Measurements from ENCODE around the gene NOS3. TPM values are rescaled to one million over a fixed set of nuclear protein-coding genes. Genes with fewer than 3 reads are reported as not detected.
A peak's percentile ranks its signal among the peaks of the same experiment; 100 is the strongest.

Gene NOS3
- polyA plus RNA-seq, 1 of the 3 experiments (the other 2 are of a cell fraction) = 0.41 TPM

- peaks cover 51% of the 10 kb centered on the region for H3K79me2 ChIP-seq (ENCODE audit: insufficient read depth)
- H3K27me3 ChIP-seq (ENCODE audit: insufficient read depth) = no peaks in the 10 kb centered on the region
- peaks cover 14 to 41% of the 10 kb centered on the region in 2 experiments for H3K36me3 ChIP-seq (replicated peaks in 1 of 2; ENCODE audit: control insufficient read depth in 1 of 2, insufficient read depth in 2 of 2, low read length in 1 of 2)
- H3K4me2 ChIP-seq = peak within 1 kb of the TSS; percentile 85
- H3K9ac ChIP-seq = peak within 1 kb of the TSS; percentile 84
- peak within 1 kb of the TSS; percentile 66 to 99 for H3K4me3 ChIP-seq (ENCODE audit: low read depth in 2 of 2, low read length in 1 of 2)
- no peaks in the 10 kb centered on the region for H3K9me2 ChIP-seq
- WGBS (ENCODE audit: low lambda C conversion rate) = under 1% methylated on average over 30 of the region's 30 CpGs
- POLR2A ChIA-PET = interaction anchor here (0.6 to 2.3 kb wide), 4 partner anchors 10 to 1407 kb away, joined by 3 to 11 read pairs (median 4); partner anchors contain the start of genes ASIC3, FASTK and TMUB1
- peak; percentile 84 for DNase-seq
- H3F3A ChIP-seq (replicated peaks; ENCODE audit: insufficient read depth) = peaks cover 3% of the 10 kb centered on the region
- CTCF ChIA-PET = interaction anchor here (0.8 to 12.2 kb wide), 12 partner anchors 8 to 159 kb away, joined by 3 to 126 read pairs (median 7); partner anchors contain the start of genes ABCB8, FASTK and TMUB1
- TF ChIP-seq MXI1 (IDR thresholded peaks at IDR 0.05; ENCODE audit: low read depth, low read length) (peak; percentile 62), CTCF (IDR thresholded peaks at IDR 0.05) (no peak), POLR2AphosphoS5 (IDR thresholded peaks at IDR 0.05; ENCODE audit: low read depth, low read length) (peak; percentile 39; the same call in 1 of the 2 replicates)
- H2AFZ ChIP-seq (ENCODE audit: low read depth) = peak within 1 kb of the TSS; percentile 83
- peak within 1 kb of the TSS; percentile 95 to 99 for H3K27ac ChIP-seq (ENCODE audit: low read depth in 2 of 2, low read length in 1 of 2)
- peaks cover 21% of the 10 kb centered on the region for H4K20me1 ChIP-seq (ENCODE audit: insufficient read depth)
- peaks cover 28 to 52% of the 10 kb centered on the region in 2 experiments for H3K4me1 ChIP-seq (ENCODE audit: control insufficient read depth in 1 of 2, insufficient read depth in 2 of 2, low read depth in 1 of 2, low read length in 1 of 2)
- H3K9me3 ChIP-seq = no peaks in the 10 kb centered on the region
Observed at GRCh38 chr7:151057506-151057988, 66.7 kb downstream of the NOS3 start, which contains the start of gene CDK5. Gene CDK5, minus strand, starts transcription at chr7:151057897. Its CDS starts 49 bp downstream, at chr7:151057848.

DNA sequence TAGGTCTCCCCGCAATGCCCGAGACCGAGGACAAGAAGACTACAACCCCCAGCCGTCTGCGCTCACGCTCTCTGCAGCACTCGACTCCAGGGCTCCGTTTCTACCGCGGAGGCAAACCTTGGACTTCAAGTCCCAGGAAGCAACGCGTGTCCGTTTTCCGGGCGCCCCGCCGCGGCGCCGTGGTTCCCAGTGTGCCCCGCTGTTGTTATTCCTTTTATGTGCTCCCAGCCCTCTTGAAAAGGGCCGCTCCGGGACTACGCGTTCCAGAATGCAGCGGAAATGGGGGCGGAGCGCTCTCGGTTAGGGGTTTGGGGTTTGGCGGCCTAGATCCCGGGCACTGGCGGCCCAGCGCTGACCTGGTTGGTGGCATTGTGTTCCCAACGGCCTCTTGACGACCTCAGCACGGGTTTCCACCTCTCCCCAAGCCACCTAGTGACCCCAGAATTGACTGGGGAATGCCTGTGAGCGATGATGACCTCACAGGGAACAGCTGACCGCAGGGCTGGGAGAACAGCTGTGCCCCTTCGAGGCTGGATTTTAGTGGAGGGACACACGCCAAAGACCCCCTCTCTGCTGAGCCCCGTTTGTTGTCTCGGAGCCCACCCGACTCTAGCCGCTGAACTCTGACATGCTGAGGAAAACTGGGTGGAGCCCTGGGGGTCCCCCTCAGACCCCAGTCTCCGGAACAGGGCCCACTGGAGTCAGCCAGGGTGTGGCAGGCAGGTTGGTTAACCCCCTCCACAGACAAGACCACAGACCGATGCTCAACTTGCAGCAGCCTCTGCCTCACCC is 67.4 kb downstream of the NOS3 start:
- Histone ChIP-seq H3K4me2 (peak overlapping the region; percentile 85), H3K79me2 (ENCODE audit: insufficient read depth) (peaks cover 55% of the 10 kb centered on the region), H2AFZ (ENCODE audit: low read depth) (peak overlapping the region; percentile 76), H3K36me3 (replicated peaks in 1 of 2; ENCODE audit: control insufficient read depth in 1 of 2, insufficient read depth in 2 of 2, low read length in 1 of 2) (peaks cover 14 to 39% of the 10 kb centered on the region in 2 experiments), H3K27ac (ENCODE audit: low read depth in 2 of 2, low read length in 1 of 2) (peak overlapping the region; percentile 95 to 99), H3K4me1 (ENCODE audit: control insufficient read depth in 1 of 2, insufficient read depth in 2 of 2, low read depth in 1 of 2, low read length in 1 of 2) (peaks cover 28 to 52% of the 10 kb centered on the region in 2 experiments), H3K9me3 (no peaks in the 10 kb centered on the region), H3K27me3 (ENCODE audit: insufficient read depth) (no peaks in the 10 kb centered on the region), H4K20me1 (ENCODE audit: insufficient read depth) (peaks cover 25% of the 10 kb centered on the region), H3K9me2 (no peaks in the 10 kb centered on the region), H3K9ac (peak overlapping the region; percentile 84), H3F3A (replicated peaks; ENCODE audit: insufficient read depth) (peaks cover 3% of the 10 kb centered on the region), H3K4me3 (ENCODE audit: low read depth in 2 of 2, low read length in 1 of 2) (peak overlapping the region; percentile 66 to 99)
- CTCF ChIA-PET = interaction anchor here (0.6 to 12.2 kb wide), 17 partner anchors 9 to 160 kb away, joined by 3 to 126 read pairs (median 4); partner anchors contain the start of genes ABCB8, ASIC3, FASTK and TMUB1
- peak; percentile 99 for DNase-seq
- POLR2A ChIA-PET = interaction anchor here (0.8 to 2.3 kb wide), 6 partner anchors 11 to 27 kb away, joined by 3 to 11 read pairs (median 3); partner anchors contain the start of genes AGAP3, ASIC3, FASTK and TMUB1
- 3% methylated on average over 41 of the region's 46 CpGs for WGBS (ENCODE audit: low lambda C conversion rate)
- no peak; the same call in 1 of the 2 replicates for TF ChIP-seq RXRA (IDR thresholded peaks at IDR 0.05; ENCODE audit: borderline replicate concordance, low read depth)
- 0 out of 2 replicates have a peak, but pooled peaks have one; percentile 32 for TF ChIP-seq REST (IDR thresholded peaks at IDR 0.05; ENCODE audit: low read depth, low read length)
- TF ChIP-seq FOXM1 (IDR thresholded peaks at IDR 0.05; ENCODE audit: low read depth) = no peak
- TF ChIP-seq NRF1 (IDR thresholded peaks at IDR 0.05; ENCODE audit: low read depth, low read length) = peak; percentile 64; the same call in 1 of the 2 replicates
- TF ChIP-seq MEF2A (IDR thresholded peaks at IDR 0.05; ENCODE audit: borderline replicate concordance, low read depth) = no peak
- TF ChIP-seq FOXJ3 (CRISPR knock-in tag; IDR thresholded peaks at IDR 0.05) = peak; percentile 41; the same call in 1 of the 2 replicates
- TF ChIP-seq TEAD4 (IDR thresholded peaks at IDR 0.05; ENCODE audit: borderline replicate concordance, insufficient read depth) = no peak
- TF ChIP-seq EP300 (IDR thresholded peaks at IDR 0.05; ENCODE audit: borderline replicate concordance in 1 of 2, low read depth in 1 of 2, low read length in 1 of 2) = no peak
- peak; percentile 75 for TF ChIP-seq MAX (IDR thresholded peaks at IDR 0.05; ENCODE audit: low read depth)
- no peak; the same call in 1 of the 2 replicates for TF ChIP-seq POLR2AphosphoS5 (IDR thresholded peaks at IDR 0.05; ENCODE audit: low read depth, low read length)
- TF ChIP-seq SMC3 (IDR thresholded peaks at IDR 0.05; ENCODE audit: low read depth, low read length) = no peak
- TF ChIP-seq CTCF (IDR thresholded peaks at IDR 0.05) = no peak
- TF ChIP-seq CHD2 (IDR thresholded peaks at IDR 0.05; ENCODE audit: low read length, partially characterized antibody) = peak; percentile 88
- TF ChIP-seq ELF1 (IDR thresholded peaks at IDR 0.05) = peak; percentile 96
